ENCODE measurements around the gene DEXI. TPM values are rescaled to one million over a fixed set of nuclear protein-coding genes. Genes with fewer than 3 reads are reported as not detected.
"Not testable (repeated sequence)": the region's sequence is repeated elsewhere in the genome, so short reads cannot be mapped to it uniquely, and the experiment has no call there.

The DEXI gene
- total and polyA plus RNA-seq, 2 experiments from 2014 or later = 42.1 to 101 TPM

DNA sequence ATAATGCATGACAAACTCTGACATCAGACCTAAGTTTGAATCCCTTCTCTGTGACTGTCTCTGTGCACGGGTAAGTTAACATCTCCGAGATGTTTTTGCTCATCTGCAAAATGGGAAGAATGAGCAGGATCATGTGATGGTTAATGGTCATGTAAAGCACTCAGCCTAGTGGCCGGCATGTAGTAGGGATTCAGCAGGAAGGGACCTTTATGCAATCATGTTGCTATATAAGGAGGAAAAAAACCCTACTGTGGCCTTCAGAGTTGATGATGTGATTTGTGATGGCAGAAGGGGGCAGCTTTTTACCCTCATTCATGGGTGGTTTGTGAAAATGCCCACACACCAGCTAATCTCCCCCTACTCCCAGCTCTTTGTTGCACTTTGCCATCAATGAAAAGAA lies 26.2 kb upstream of the DEXI start:
- H3K27me3 ChIP-seq (replicated peaks; ENCODE audit: insufficient read depth) = no peaks in the 10 kb centered on the region
- WGBS, 2 experiments (ENCODE audit: low coverage in 1 of 2, low lambda C conversion rate in 2 of 2, missing lambda C conversion rate in 2 of 2) = 100% methylated on average over 3 of the region's 3 CpGs
- H3K4me2 ChIP-seq (ENCODE audit: unreplicated experiment) = no peak overlapping the region
- no peak for TF ChIP-seq EZH2 (IDR thresholded peaks at IDR 0.05; ENCODE audit: insufficient read depth, poor library complexity, severe bottlenecking)
- no peak for TF ChIP-seq EZH2phosphoT487 (IDR thresholded peaks at IDR 0.05; ENCODE audit: insufficient read depth, low read depth)
- H3K36me3 ChIP-seq (ENCODE audit: low read depth) = peaks cover 11% of the 10 kb centered on the region
- H3K4me1 ChIP-seq (ENCODE audit: insufficient read depth) = peaks cover 10% of the 10 kb centered on the region
- no peak for DNase-seq
- H3K4me3 ChIP-seq = no peak overlapping the region
- H3K27ac ChIP-seq = no peak overlapping the region
- no peaks in the 10 kb centered on the region for H3K9me2 ChIP-seq (ENCODE audit: insufficient read depth)
- no peaks in the 10 kb centered on the region; the same call in 1 of the 2 replicates for H3K79me2 ChIP-seq (ENCODE audit: insufficient read depth)
- no peak overlapping the region for H3K9ac ChIP-seq
- no peaks in the 10 kb centered on the region for H3K9me3 ChIP-seq (ENCODE audit: low read depth)
- H2AFZ ChIP-seq = no peak overlapping the region
- no peaks in the 10 kb centered on the region for H3F3A ChIP-seq (ENCODE audit: insufficient read depth)
- in situ Hi-C loops (cut with MboI) = loop anchor here (10.0 to 25.0 kb wide), 3 partner anchors 286 to 719 kb away; partner anchors contain the start of gene SOCS1
- no peaks in the 10 kb centered on the region for H4K20me1 ChIP-seq (ENCODE audit: insufficient read depth)

DNA sequence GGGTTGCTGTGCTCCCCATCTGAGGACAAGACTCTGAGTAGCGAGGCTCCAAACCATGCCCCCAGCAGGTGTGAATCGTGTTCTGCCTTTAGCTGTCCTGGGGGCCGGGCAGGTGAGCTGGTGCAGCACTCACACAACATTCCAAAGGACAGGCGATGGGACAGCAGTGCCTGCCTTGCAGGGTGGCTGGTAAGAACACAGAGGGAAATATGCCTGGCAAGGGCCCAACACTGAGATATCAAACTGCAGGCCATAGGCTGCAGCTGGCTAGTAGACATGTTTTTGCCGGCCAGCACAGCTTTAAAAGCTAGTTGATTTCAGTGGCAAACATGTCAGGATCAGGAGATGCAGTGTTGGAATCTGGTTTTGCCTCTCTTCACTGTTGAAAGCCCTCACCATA lies 25.7 kb upstream of the DEXI start:
- no peaks in the 10 kb centered on the region for H3K9me3 ChIP-seq (ENCODE audit: low read depth)
- no peak overlapping the region for H3K4me2 ChIP-seq (ENCODE audit: unreplicated experiment)
- H3K27me3 ChIP-seq (replicated peaks; ENCODE audit: insufficient read depth) = no peaks in the 10 kb centered on the region
- H3K4me3 ChIP-seq = no peak overlapping the region
- no peak for DNase-seq
- TF ChIP-seq EZH2 (IDR thresholded peaks at IDR 0.05; ENCODE audit: insufficient read depth, poor library complexity, severe bottlenecking) = no peak
- H3K9me2 ChIP-seq (ENCODE audit: insufficient read depth) = no peaks in the 10 kb centered on the region
- H3K36me3 ChIP-seq (ENCODE audit: low read depth) = peaks cover 11% of the 10 kb centered on the region
- no peak overlapping the region for H3K9ac ChIP-seq
- no peaks in the 10 kb centered on the region for H3F3A ChIP-seq (ENCODE audit: insufficient read depth)
- peaks cover 10% of the 10 kb centered on the region for H3K4me1 ChIP-seq (ENCODE audit: insufficient read depth)
- no peaks in the 10 kb centered on the region; the same call in 1 of the 2 replicates for H3K79me2 ChIP-seq (ENCODE audit: insufficient read depth)
- in situ Hi-C loops (cut with MboI) = loop anchor here (10.0 to 25.0 kb wide), 3 partner anchors 287 to 719 kb away; partner anchors contain the start of gene SOCS1
- 79 to 87% methylated on average over 5 of the region's 5 CpGs for WGBS, 2 experiments (ENCODE audit: low coverage in 1 of 2, low lambda C conversion rate in 2 of 2, missing lambda C conversion rate in 2 of 2)
- no peak overlapping the region for H3K27ac ChIP-seq
- H4K20me1 ChIP-seq (ENCODE audit: insufficient read depth) = no peaks in the 10 kb centered on the region
- H2AFZ ChIP-seq = no peak overlapping the region

DNA sequence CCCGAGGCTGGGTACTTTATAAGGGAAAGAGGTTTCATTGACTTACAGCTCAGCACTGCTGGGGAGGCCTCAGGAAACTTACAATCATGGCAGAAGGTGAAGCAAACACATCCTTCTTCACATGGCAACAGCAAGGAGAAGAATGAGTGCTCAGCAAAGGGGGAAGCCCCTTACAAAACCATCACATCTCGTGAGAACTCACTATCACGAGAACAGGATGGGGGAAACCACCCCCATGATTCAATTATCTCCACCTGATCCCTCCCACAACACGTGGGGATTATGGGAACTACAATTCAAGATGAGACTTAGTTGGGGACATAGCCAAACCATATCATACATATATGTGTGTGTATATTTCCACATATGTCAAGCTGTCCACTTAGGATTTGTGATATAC lies 24.3 kb upstream of the DEXI start:
- WGBS, 2 experiments (ENCODE audit: low coverage in 1 of 2, low lambda C conversion rate in 2 of 2, missing lambda C conversion rate in 2 of 2) = 75 to 78% methylated on average over 4 of the region's 4 CpGs
- not testable (repeated sequence) for H3K9me3 ChIP-seq (ENCODE audit: low read depth); H3K27ac ChIP-seq; H3K4me1 ChIP-seq (ENCODE audit: insufficient read depth); H3K9me2 ChIP-seq (ENCODE audit: insufficient read depth); H3K4me2 ChIP-seq (ENCODE audit: unreplicated experiment); H3K79me2 ChIP-seq (ENCODE audit: insufficient read depth); H3K9ac ChIP-seq; H3K27me3 ChIP-seq (replicated peaks; ENCODE audit: insufficient read depth); H2AFZ ChIP-seq; DNase-seq; H3K4me3 ChIP-seq; H4K20me1 ChIP-seq (ENCODE audit: insufficient read depth)
- in situ Hi-C loops (cut with MboI) = loop anchor here (10.0 to 25.0 kb wide), 3 partner anchors 288 to 721 kb away; partner anchors contain the start of gene SOCS1
- H3K36me3 ChIP-seq (ENCODE audit: low read depth) = peaks cover 11% of the 10 kb centered on the region; the same call in 1 of the 2 replicates
- peaks cover 10% of the 10 kb centered on the region for H3F3A ChIP-seq (ENCODE audit: insufficient read depth)

DNA sequence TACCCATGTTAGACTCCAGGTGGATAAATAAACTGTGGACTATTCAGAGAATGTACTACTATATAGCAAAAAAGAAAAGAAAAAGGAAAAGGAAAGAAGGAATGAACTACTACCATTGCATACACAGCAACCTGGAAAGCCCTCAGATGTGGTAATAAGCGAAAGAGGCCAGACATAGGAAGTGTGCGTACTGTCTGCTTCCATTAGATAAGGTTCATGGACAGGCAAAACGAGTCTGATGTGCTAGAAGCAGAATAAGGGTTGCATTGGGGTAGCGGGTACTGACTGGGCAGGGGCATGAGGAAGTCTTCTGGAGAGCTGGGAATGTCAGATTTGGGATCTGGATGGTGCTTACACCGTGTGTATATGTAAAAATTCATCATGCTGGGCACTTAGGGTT lies 23.9 kb upstream of the DEXI start:
- H3K9ac ChIP-seq = no peak overlapping the region
- H2AFZ ChIP-seq = no peak overlapping the region
- no peaks in the 10 kb centered on the region for H3K9me3 ChIP-seq (ENCODE audit: low read depth)
- peaks cover 13% of the 10 kb centered on the region for H3F3A ChIP-seq (ENCODE audit: insufficient read depth)
- H4K20me1 ChIP-seq (ENCODE audit: insufficient read depth) = no peaks in the 10 kb centered on the region
- peaks cover 10% of the 10 kb centered on the region; the same call in 1 of the 2 replicates for H3K36me3 ChIP-seq (ENCODE audit: low read depth)
- TF ChIP-seq EZH2 (IDR thresholded peaks at IDR 0.05; ENCODE audit: insufficient read depth, poor library complexity, severe bottlenecking) (no peak), EZH2phosphoT487 (IDR thresholded peaks at IDR 0.05; ENCODE audit: insufficient read depth, low read depth) (no peak)
- DNase-seq = no peak
- H3K4me2 ChIP-seq (ENCODE audit: unreplicated experiment) = no peak overlapping the region
- in situ Hi-C loops (cut with MboI) = loop anchor here (10.0 to 25.0 kb wide), 3 partner anchors 289 to 721 kb away; partner anchors contain the start of gene SOCS1
- no peaks in the 10 kb centered on the region for H3K27me3 ChIP-seq (replicated peaks; ENCODE audit: insufficient read depth)
- no peak overlapping the region for H3K27ac ChIP-seq
- H3K9me2 ChIP-seq (ENCODE audit: insufficient read depth) = no peaks in the 10 kb centered on the region
- H3K79me2 ChIP-seq (ENCODE audit: insufficient read depth) = no peaks in the 10 kb centered on the region; the same call in 1 of the 2 replicates
- H3K4me1 ChIP-seq (ENCODE audit: insufficient read depth) = peaks cover 12% of the 10 kb centered on the region
- WGBS, 2 experiments (ENCODE audit: low coverage in 1 of 2, low lambda C conversion rate in 2 of 2, missing lambda C conversion rate in 2 of 2) = 95 to 97% methylated on average over 5 of the region's 5 CpGs
- H3K4me3 ChIP-seq = no peak overlapping the region

Measured in GM23248 (cell line).